GM21360 (cell line): ENCODE results near the gene ROR2.
A peak's percentile ranks its signal among the peaks of the same experiment; 100 is the strongest.
"Not testable (repeated sequence)": the region's sequence is repeated elsewhere in the genome, so short reads cannot be mapped to it uniquely, and the experiment has no call there.

Experiments
- ATAC-seq: cut with Tn5 transposase; IDR thresholded peaks from one replicate; pipeline ENCODE4 v1.9.1; 2021; ENCODE audit warnings: mild to moderate bottlenecking, moderate library complexity; ENCODE audit not compliant: unreplicated experiment

Gene ROR2

GRCh38 chr9:91949946-91950664 is at the start of gene ROR2:
Gene ROR2, minus strand, starts transcription at chr9:91950228.
- ATAC-seq: peak; percentile 43

GRCh38 chr9:91995000-91995655 is 45.1 kb upstream of the ROR2 start:
- ATAC-seq: no peak

- ATAC-seq: no peak
Observed at GRCh38 chr9:91994422-91994821, 44.4 kb upstream of the ROR2 start.

GRCh38 chr9:91992461-91993041 is 42.5 kb upstream of the ROR2 start:
- no peak for ATAC-seq

GRCh38 chr9:91991721-91992341 is 41.8 kb upstream of the ROR2 start:
- ATAC-seq: no peak

- ATAC-seq: no peak
Observed at GRCh38 chr9:91986248-91986647, 36.2 kb upstream of the ROR2 start.

- no peak for ATAC-seq
Observed at GRCh38 chr9:91985692-91986091, 35.7 kb upstream of the ROR2 start.

- ATAC-seq: no peak
Observed at GRCh38 chr9:91978740-91979414, 28.8 kb upstream of the ROR2 start.

- not testable (repeated sequence) for ATAC-seq
Observed at GRCh38 chr9:91975254-91975653, 25.2 kb upstream of the ROR2 start.

GRCh38 chr9:91972711-91973110 is 22.7 kb upstream of the ROR2 start:
- no peak for ATAC-seq

- no peak for ATAC-seq
Observed at GRCh38 chr9:91972076-91972626, 22.1 kb upstream of the ROR2 start.

- ATAC-seq: no peak
Observed at GRCh38 chr9:91967259-91967658, 17.2 kb upstream of the ROR2 start.

- no peak for ATAC-seq
Observed at GRCh38 chr9:91966503-91966902, 16.5 kb upstream of the ROR2 start.

GRCh38 chr9:91963711-91964240 is 13.7 kb upstream of the ROR2 start:
- ATAC-seq: no peak

- ATAC-seq: no peak
Observed at GRCh38 chr9:91960367-91960766, 10.3 kb upstream of the ROR2 start.

GRCh38 chr9:91958174-91958573 is 8.1 kb upstream of the ROR2 start:
- ATAC-seq: no peak

GRCh38 chr9:91954841-91955471 is 4.9 kb upstream of the ROR2 start:
- ATAC-seq: no peak

- ATAC-seq: no peak
Observed at GRCh38 chr9:91953718-91954117, 3.7 kb upstream of the ROR2 start.

GRCh38 chr9:91951944-91952520 is 2.0 kb upstream of the ROR2 start:
- no peak for ATAC-seq

GRCh38 chr9:91949392-91949945 is 559 bp downstream of the ROR2 start:
- ATAC-seq: no peak
